ENCODE measurements around the gene TBC1D5.

DNA sequence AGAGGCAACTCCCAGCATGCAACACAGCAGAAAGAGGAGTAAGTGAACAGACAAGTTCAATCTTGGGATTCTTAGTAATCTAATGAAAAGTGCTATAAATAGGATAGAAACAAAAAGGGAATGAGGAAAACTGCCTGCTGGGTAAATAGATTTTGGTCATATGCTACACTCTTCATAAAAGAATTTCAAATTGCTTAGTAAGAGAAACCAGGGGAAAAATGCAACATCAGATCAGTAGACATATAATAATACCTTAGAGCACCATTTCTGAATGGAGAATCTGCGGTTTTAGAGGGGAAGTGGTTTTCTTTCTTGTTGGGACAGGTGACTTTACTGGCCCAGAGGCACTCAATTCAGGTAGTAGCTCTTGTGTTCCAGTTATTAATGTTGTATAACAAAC lies 13.4 kb upstream of the TBC1D5 start:
- TF ChIP-seq, protein P1, sequence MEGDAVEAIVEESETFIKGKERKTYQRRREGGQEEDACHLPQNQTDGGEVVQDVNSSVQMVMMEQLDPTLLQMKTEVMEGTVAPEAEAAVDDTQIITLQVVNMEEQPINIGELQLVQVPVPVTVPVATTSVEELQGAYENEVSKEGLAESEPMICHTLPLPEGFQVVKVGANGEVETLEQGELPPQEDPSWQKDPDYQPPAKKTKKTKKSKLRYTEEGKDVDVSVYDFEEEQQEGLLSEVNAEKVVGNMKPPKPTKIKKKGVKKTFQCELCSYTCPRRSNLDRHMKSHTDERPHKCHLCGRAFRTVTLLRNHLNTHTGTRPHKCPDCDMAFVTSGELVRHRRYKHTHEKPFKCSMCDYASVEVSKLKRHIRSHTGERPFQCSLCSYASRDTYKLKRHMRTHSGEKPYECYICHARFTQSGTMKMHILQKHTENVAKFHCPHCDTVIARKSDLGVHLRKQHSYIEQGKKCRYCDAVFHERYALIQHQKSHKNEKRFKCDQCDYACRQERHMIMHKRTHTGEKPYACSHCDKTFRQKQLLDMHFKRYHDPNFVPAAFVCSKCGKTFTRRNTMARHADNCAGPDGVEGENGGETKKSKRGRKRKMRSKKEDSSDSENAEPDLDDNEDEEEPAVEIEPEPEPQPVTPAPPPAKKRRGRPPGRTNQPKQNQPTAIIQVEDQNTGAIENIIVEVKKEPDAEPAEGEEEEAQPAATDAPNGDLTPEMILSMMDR (IDR thresholded peaks at IDR 0.05), result no peak
- TF ChIP-seq POLR2A (IDR thresholded peaks at IDR 0.05), result no peak

All from vagina (tissue), 2 donors.